ENCODE measurements around the gene GRID2.

- TF ChIP-seq TAF1 (IDR thresholded peaks at IDR 0.05; ENCODE audit: low read depth, low read length): no peak
- TF ChIP-seq POLR2A (IDR thresholded peaks at IDR 0.05; ENCODE audit: low read depth, low read length): no peak
Measured at GRCh38 chr4:93228021-93228420, 924.3 kb downstream of the GRID2 start.

Data from GM12891 (cell line).